T-helper 17 cell (primary cell): Measurements from ENCODE around the gene PDPN. TPM values are rescaled to one million over a fixed set of nuclear protein-coding genes. Genes with fewer than 3 reads are reported as not detected.

ENCODE experiments used
- ATAC-seq: fragments of 150-1000 bp; cut with Tn5 transposase; 2 replicates; pipeline ENCODE4 v1.10.0; 2021; ENCODE audit warnings: mild to moderate bottlenecking, moderate library complexity
- DNase-seq, 3 donors: peaks; one replicate each; pipeline versions ENCODE4 v3.0.0 to v3.0.0-alpha.2; 2020 to 2021
- H3K9me3 ChIP-seq: one replicate; pipeline ENCODE4 v1.7.0; 2013; ENCODE audit warnings: low read length, mild to moderate bottlenecking; ENCODE audit not compliant: control insufficient read depth, poor library complexity, severe bottlenecking
- H3K27ac Mint-ChIP-seq: one replicate; pipeline ENCODE4 v1.8.0; 2022; ENCODE audit warnings: mild to moderate bottlenecking, moderate library complexity, mixed read lengths
- H3K27me3 Mint-ChIP-seq: one replicate; pipeline ENCODE4 v1.8.0; 2022; ENCODE audit warnings: mixed read lengths
- H3K36me3 Mint-ChIP-seq: one replicate; pipeline ENCODE4 v1.8.0; 2022; ENCODE audit warnings: low read depth, mixed read lengths
- H3K4me1 Mint-ChIP-seq: one replicate; pipeline ENCODE4 v1.8.0; 2022; ENCODE audit warnings: mild to moderate bottlenecking, mixed read lengths
- H3K4me3 Mint-ChIP-seq: one replicate; pipeline ENCODE4 v1.8.0; 2022; ENCODE audit warnings: mild to moderate bottlenecking, moderate library complexity, mixed read lengths
- total RNA-seq, 4 donors: library from RNA in 2 of 4; stranded (reverse) in 2 of 4; gene quantifications; one replicate each; pipeline ENCODE4 v1.2.3 and lab custom pipeline; 2022 to 2026

The PDPN gene
- total RNA-seq, 2 donors from 2014 or later, result not detected

DNA sequence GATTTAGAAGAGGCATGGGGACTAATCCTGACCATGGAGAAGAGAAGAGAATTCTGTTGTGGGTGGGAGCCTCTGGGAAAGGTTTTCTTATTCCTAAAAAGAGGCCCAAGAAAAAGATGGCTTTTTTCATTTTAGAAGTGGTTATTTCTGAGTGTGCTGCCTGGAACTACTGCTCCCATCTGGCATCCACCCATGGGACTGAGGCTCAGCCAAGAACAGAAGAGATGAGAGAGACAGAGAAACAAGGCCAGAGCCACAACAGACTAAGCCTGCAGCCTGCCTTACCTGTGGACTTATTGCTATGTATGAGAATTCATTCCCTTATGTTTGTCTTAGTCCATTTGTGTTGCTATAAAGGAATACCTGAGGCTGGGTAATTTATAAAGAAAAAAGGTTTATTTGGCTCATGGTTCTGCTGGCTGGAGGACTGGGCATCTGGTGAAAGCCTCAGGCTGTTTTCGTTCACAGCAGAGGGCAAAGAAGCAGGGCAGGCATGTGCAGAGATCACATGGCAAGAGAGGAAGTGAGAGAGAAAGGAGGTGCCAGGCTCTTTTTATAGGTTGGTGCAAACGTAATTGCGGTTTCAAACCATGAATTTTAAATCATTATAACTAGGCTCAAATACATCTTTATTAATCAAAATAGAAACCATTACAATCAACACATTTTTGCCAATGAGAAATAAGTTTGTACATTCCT lies 58.8 kb downstream of the PDPN start:
- Mint-ChIP-seq H3K27ac (no peak overlapping the region), H3K36me3 (no peaks in the 10 kb centered on the region), H3K4me3 (no peak overlapping the region), H3K4me1 (no peaks in the 10 kb centered on the region), H3K27me3 (peaks cover 5% of the 10 kb centered on the region)
- peaks cover 2% of the 10 kb centered on the region for H3K9me3 ChIP-seq
- ATAC-seq (peak; percentile 54), DNase-seq (no peak)

GRCh38 chr1:13643017-13643416 lies 59.4 kb downstream of the PDPN start:
- no peaks in the 10 kb centered on the region for H3K36me3 Mint-ChIP-seq
- DNase-seq (no peak), ATAC-seq (no peak)
- H3K4me3 Mint-ChIP-seq, result no peak overlapping the region
- peaks cover 5% of the 10 kb centered on the region for H3K27me3 Mint-ChIP-seq
- H3K27ac Mint-ChIP-seq, result no peak overlapping the region
- H3K9me3 ChIP-seq, result peaks cover 2% of the 10 kb centered on the region
- H3K4me1 Mint-ChIP-seq, result no peaks in the 10 kb centered on the region

DNA sequence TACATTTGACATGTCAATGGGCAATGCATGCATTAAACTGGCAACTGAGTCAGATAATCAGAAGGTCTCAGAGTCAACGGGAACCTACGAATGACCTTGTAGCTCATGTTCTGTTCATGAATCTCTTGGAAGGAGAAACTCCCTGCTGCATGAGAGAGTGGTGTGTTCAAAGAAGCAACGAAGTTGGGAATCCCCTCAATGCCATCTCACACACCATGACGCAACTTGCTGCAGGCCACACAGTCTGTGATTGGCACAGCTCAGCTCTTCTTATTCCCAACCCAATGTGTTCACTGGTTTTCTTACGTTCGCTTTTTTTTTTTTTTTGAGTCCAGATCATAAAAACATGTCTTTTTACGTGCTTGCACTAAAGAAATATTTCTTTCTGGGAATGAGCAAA lies 62.9 kb downstream of the PDPN start:
- ATAC-seq (peak; percentile 48), DNase-seq (no peak)
- H3K4me3 Mint-ChIP-seq, result no peak overlapping the region
- H3K9me3 ChIP-seq, result no peaks in the 10 kb centered on the region
- no peaks in the 10 kb centered on the region for H3K36me3 Mint-ChIP-seq
- H3K27me3 Mint-ChIP-seq, result peaks cover 10% of the 10 kb centered on the region
- H3K4me1 Mint-ChIP-seq, result no peaks in the 10 kb centered on the region
- no peak overlapping the region for H3K27ac Mint-ChIP-seq

GRCh38 chr1:13651279-13651678 lies 67.6 kb downstream of the PDPN start:
- Mint-ChIP-seq H3K36me3 (no peaks in the 10 kb centered on the region), H3K4me3 (no peak overlapping the region), H3K4me1 (no peaks in the 10 kb centered on the region), H3K27me3 (peaks cover 17% of the 10 kb centered on the region), H3K27ac (no peak overlapping the region)
- DNase-seq (no peak), ATAC-seq (no peak)
- no peaks in the 10 kb centered on the region for H3K9me3 ChIP-seq

GRCh38 chr1:13652238-13652637 lies 68.6 kb downstream of the PDPN start:
- H3K9me3 ChIP-seq, result no peaks in the 10 kb centered on the region
- Mint-ChIP-seq H3K27ac (no peak overlapping the region), H3K4me3 (no peak overlapping the region), H3K36me3 (no peaks in the 10 kb centered on the region), H3K4me1 (no peaks in the 10 kb centered on the region), H3K27me3 (peaks cover 17% of the 10 kb centered on the region)
- ATAC-seq, result no peak
- DNase-seq, result no peak

- H3K9me3 ChIP-seq, result no peaks in the 10 kb centered on the region
- Mint-ChIP-seq H3K27ac (no peak overlapping the region), H3K4me1 (peaks cover 5% of the 10 kb centered on the region), H3K27me3 (peaks cover 13% of the 10 kb centered on the region), H3K4me3 (no peak overlapping the region), H3K36me3 (no peaks in the 10 kb centered on the region)
- ATAC-seq (no peak), DNase-seq (no peak)
Observed at GRCh38 chr1:13661539-13661938, 77.9 kb downstream of the PDPN start.

- no peak for DNase-seq
- H3K4me3 Mint-ChIP-seq, result no peak overlapping the region
- no peak for ATAC-seq
- H3K27me3 Mint-ChIP-seq, result peaks cover 13% of the 10 kb centered on the region
- H3K27ac Mint-ChIP-seq, result no peak overlapping the region
- no peaks in the 10 kb centered on the region for H3K36me3 Mint-ChIP-seq
- peaks cover 5% of the 10 kb centered on the region for H3K4me1 Mint-ChIP-seq
- H3K9me3 ChIP-seq, result no peaks in the 10 kb centered on the region
Observed at GRCh38 chr1:13662493-13662892, 78.9 kb downstream of the PDPN start.

- no peak overlapping the region for H3K27ac Mint-ChIP-seq
- no peak for ATAC-seq
- no peak for DNase-seq
- H3K27me3 Mint-ChIP-seq, result peaks cover 13% of the 10 kb centered on the region
- peaks cover 5% of the 10 kb centered on the region for H3K4me1 Mint-ChIP-seq
- H3K9me3 ChIP-seq, result no peaks in the 10 kb centered on the region
- no peaks in the 10 kb centered on the region for H3K36me3 Mint-ChIP-seq
- no peak overlapping the region for H3K4me3 Mint-ChIP-seq
Observed at GRCh38 chr1:13663969-13664368, 80.3 kb downstream of the PDPN start.

DNA sequence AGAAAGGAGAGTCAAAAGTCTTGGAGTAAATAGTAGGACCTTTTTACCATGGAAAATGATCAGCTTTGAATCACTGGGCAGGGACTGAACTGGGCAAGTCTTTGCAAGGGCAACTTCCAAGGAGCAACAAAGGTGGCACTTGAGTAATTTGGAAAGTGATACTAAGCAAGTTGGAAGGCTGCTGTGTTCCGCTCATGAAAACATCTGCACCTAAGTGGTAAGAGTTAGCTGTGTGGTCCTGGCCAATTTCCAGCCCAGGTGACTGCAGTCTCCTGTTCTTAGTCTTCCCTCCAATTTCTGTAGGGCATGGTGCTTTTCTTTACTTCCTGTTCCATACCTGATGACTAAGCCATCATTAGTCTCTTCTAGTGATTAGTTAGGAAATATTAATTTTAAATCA lies 80.8 kb downstream of the PDPN start:
- DNase-seq (no peak), ATAC-seq (no peak)
- Mint-ChIP-seq H3K36me3 (no peaks in the 10 kb centered on the region), H3K4me1 (peaks cover 5% of the 10 kb centered on the region), H3K4me3 (no peak overlapping the region), H3K27me3 (peaks cover 13% of the 10 kb centered on the region), H3K27ac (no peak overlapping the region)
- no peaks in the 10 kb centered on the region for H3K9me3 ChIP-seq

GRCh38 chr1:13666317-13666716 lies 82.7 kb downstream of the PDPN start:
- Mint-ChIP-seq H3K27me3 (peaks cover 12% of the 10 kb centered on the region), H3K36me3 (no peaks in the 10 kb centered on the region), H3K4me1 (peaks cover 5% of the 10 kb centered on the region), H3K4me3 (peak overlapping the region; percentile 36), H3K27ac (peak overlapping the region; percentile 77)
- no peak for ATAC-seq
- H3K9me3 ChIP-seq, result no peaks in the 10 kb centered on the region
- no peak for DNase-seq

Other genes starting within 250 kb of the PDPN start
- gene PRAMEF14, start 236.7 kb upstream of the PDPN start, total RNA-seq, result not detected
- not detected for gene PRAMEF19, start 211.9 kb upstream of the PDPN start, total RNA-seq
- not detected for gene PRAMEF17, start 194.2 kb upstream of the PDPN start, total RNA-seq
- gene PRAMEF20, start 173.4 kb upstream of the PDPN start, total RNA-seq, result not detected
- not detected for gene LRRC38, start 69.8 kb upstream of the PDPN start, total RNA-seq
- 100 to 1,000 TPM; 173 to 181 TPM for gene PRDM2, start 116.4 kb downstream of the PDPN start, total RNA-seq